Measurements from ENCODE around the gene CALHM3.

CALHM3 gene

DNA sequence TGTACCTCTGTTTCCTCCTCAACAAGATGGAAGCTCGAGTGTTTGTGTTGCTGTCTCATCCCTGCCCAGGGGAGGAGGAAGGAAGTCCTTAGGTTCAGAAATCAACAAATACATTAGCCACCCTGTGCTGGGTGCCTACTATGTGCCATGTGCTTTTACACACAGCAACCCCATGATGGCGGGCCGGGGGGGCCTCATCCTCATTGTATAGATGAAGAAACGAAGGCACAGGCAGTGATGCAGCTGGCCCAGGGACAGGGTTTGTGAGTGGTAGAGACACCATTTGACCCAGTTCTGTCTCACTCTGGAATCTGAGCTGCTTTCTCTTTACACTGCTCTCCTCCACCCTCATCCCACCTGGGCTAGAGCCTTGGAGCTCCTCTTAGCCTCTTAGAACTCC, 25.0 kb downstream of the CALHM3 start:
- H3K27me3 ChIP-seq (ENCODE audit: insufficient read depth, poor library complexity, severe bottlenecking), result no peaks in the 10 kb centered on the region
- H3K27ac ChIP-seq (replicated peaks), result no peak overlapping the region
- H3K4me3 ChIP-seq (replicated peaks; ENCODE audit: insufficient read depth, low read length), result no peak overlapping the region
- TF ChIP-seq CTCF (IDR thresholded peaks at IDR 0.05; ENCODE audit: insufficient read depth, low read length) (no peak), SPI1 (IDR thresholded peaks at IDR 0.05; ENCODE audit: borderline replicate concordance, low read depth) (no peak), GABPA (IDR thresholded peaks at IDR 0.05; ENCODE audit: low read depth) (no peak), REST (IDR thresholded peaks at IDR 0.05; ENCODE audit: insufficient replicate concordance, low read depth) (no peak), POLR2AphosphoS5 (IDR thresholded peaks at IDR 0.05; ENCODE audit: low read depth) (no peak)
- no peak for DNase-seq (ENCODE audit: low read depth in 1 of 2, low spot score in 1 of 2)

GRCh38 chr10:103452506-103453230, 26.4 kb downstream of the CALHM3 start:
- H3K27me3 ChIP-seq (ENCODE audit: insufficient read depth, poor library complexity, severe bottlenecking), result no peaks in the 10 kb centered on the region
- no peak for TF ChIP-seq CTCF (IDR thresholded peaks at IDR 0.05; ENCODE audit: insufficient read depth, low read length)
- TF ChIP-seq POLR2AphosphoS5 (IDR thresholded peaks at IDR 0.05; ENCODE audit: low read depth), result no peak
- TF ChIP-seq REST (IDR thresholded peaks at IDR 0.05; ENCODE audit: insufficient replicate concordance, low read depth), result no peak
- TF ChIP-seq SPI1 (IDR thresholded peaks at IDR 0.05; ENCODE audit: borderline replicate concordance, low read depth), result no peak
- TF ChIP-seq GABPA (IDR thresholded peaks at IDR 0.05; ENCODE audit: low read depth), result no peak
- H3K4me3 ChIP-seq (replicated peaks; ENCODE audit: insufficient read depth, low read length), result peak overlapping the region; percentile 58
- peak overlapping the region; percentile 20; the same call in 1 of the 2 replicates for H3K27ac ChIP-seq (replicated peaks)
- no peak for DNase-seq (ENCODE audit: low read depth in 1 of 2, low spot score in 1 of 2)

DNA sequence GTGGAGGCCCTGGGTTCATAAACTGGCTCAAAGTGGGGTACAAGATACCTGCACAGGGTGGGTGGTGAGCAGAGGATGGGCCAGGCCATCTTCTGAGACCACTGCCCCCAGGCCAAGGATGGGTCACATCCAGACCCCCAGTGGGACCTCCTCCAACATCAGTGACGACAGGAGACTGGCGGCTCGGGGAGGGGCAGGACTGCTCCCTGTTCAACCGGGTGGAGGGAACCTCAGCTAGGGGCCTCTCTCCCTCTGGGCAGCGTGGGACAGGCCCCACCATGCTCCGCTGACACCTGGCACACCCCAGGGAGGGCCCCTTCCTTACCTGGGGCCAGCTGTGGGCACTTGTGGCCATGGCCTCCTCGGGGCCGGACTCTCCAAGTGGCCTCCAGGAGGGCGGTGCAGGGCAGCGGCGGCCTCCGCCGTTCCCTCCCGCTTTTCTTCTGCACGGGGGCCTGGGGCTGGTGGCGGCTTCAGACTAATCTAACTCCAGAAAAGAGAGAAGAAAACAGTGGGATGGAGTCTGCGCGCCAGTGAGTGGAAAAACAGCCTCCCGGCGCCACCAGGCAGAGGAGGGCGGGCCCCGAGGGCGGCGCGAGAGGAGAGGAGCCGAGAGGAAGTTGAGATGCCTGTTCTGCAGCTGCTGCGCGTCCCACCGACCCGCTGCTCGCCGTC, 27.1 kb downstream of the CALHM3 start, which contains the start of gene CALHM2:
Gene CALHM2, minus strand, starts transcription at position 540 of the 675 bp plus-strand sequence. CDS start 2,429 bp downstream, outside the sequence.
- peak in 1 of 2 experiments; percentile 70 for DNase-seq (ENCODE audit: low read depth in 1 of 2, low spot score in 1 of 2)
- Histone ChIP-seq H3K27me3 (ENCODE audit: insufficient read depth, poor library complexity, severe bottlenecking) (no peaks in the 10 kb centered on the region), H3K27ac (replicated peaks) (peak within 1 kb of the TSS; percentile 38), H3K4me3 (replicated peaks; ENCODE audit: insufficient read depth, low read length) (peak within 1 kb of the TSS; percentile 58)
- TF ChIP-seq POLR2AphosphoS5 (IDR thresholded peaks at IDR 0.05; ENCODE audit: low read depth) (no peak), GABPA (IDR thresholded peaks at IDR 0.05; ENCODE audit: low read depth) (no peak), SPI1 (IDR thresholded peaks at IDR 0.05; ENCODE audit: borderline replicate concordance, low read depth) (peak; percentile 60; the same call in 1 of the 2 replicates), CTCF (IDR thresholded peaks at IDR 0.05; ENCODE audit: insufficient read depth, low read length) (no peak), REST (IDR thresholded peaks at IDR 0.05; ENCODE audit: insufficient replicate concordance, low read depth) (no peak)

Data from HL-60 (cell line).